ENCODE results near the gene SUMF1. TPM values are rescaled to one million over a fixed set of nuclear protein-coding genes. Genes with fewer than 3 reads are reported as not detected.

SUMF1 gene
- total and polyA plus RNA-seq, 4 donors: 13.0 to 34.2 (median 23.5) TPM

- TF ChIP-seq FOXA2 (IDR thresholded peaks at IDR 0.05) (peak; percentile 44), NR2F2 (IDR thresholded peaks at IDR 0.05) (no peak), JUND (IDR thresholded peaks at IDR 0.05) (no peak), MAX (IDR thresholded peaks at IDR 0.05) (peak; percentile 44), GABPA (IDR thresholded peaks at IDR 0.05 in 1 of 2, conservative IDR thresholded peaks at IDR 0.05 in 1 of 2) (no peak), YY1 (IDR thresholded peaks at IDR 0.05) (peak; percentile 75), HNF4G (IDR thresholded peaks at IDR 0.05) (no peak), HNF4A (conservative IDR thresholded peaks at IDR 0.05) (peak in 1 of 2 donors; percentile 46), RAD21 (IDR thresholded peaks at IDR 0.05) (peak in 1 of 2 donors; percentile 22), SP1 (IDR thresholded peaks at IDR 0.05) (peak; percentile 19)
Measured at GRCh38 chr3:4322635-4323034, 144.4 kb downstream of the SUMF1 start (continued).

GRCh38 chr3:4321732-4322131 lies 145.3 kb downstream of the SUMF1 start:
- H3K9ac ChIP-seq (ENCODE audit: low read depth in 1 of 2, low read length in 2 of 2): no peak overlapping the region
- WGBS: 92% methylated on average over 1 of the region's 1 CpG
- H3K27me3 ChIP-seq (ENCODE audit: control insufficient read depth in 4 of 4, insufficient read depth in 4 of 4, low read length in 3 of 4): no peaks in the 10 kb centered on the region
- H3K27ac ChIP-seq (ENCODE audit: low read depth in 1 of 2, low read length in 2 of 2): no peak overlapping the region
- H3K4me1 ChIP-seq (ENCODE audit: control insufficient read depth in 4 of 4, insufficient read depth in 4 of 4, low read length in 3 of 4): peaks cover 8 to 18% (median 12%) of the 10 kb centered on the region in 4 donors
- no peak overlapping the region for H3K4me3 ChIP-seq (ENCODE audit: low read depth in 1 of 3, low read length in 3 of 3)
- TF ChIP-seq SP1 (IDR thresholded peaks at IDR 0.05): no peak
- no peak for TF ChIP-seq MAX (IDR thresholded peaks at IDR 0.05)
- no peak for TF ChIP-seq TAF1 (conservative IDR thresholded peaks at IDR 0.05)
- no peak for TF ChIP-seq RXRA (IDR thresholded peaks at IDR 0.05)
- no peak for TF ChIP-seq EGR1 (IDR thresholded peaks at IDR 0.05; ENCODE audit: low read depth in 2 of 2)
- H3K9me3 ChIP-seq (ENCODE audit: control insufficient read depth in 4 of 4, low read length in 3 of 4): no peaks in the 10 kb centered on the region
- DNase-seq (ENCODE audit: low spot score): no peak
- H3K36me3 ChIP-seq (ENCODE audit: control insufficient read depth in 4 of 4, insufficient read depth in 3 of 4, low read depth in 1 of 4, low read length in 3 of 4): peaks cover 0 to 3% (median under 1%) of the 10 kb centered on the region in 4 donors

GRCh38 chr3:4320096-4320911 lies 146.8 kb downstream of the SUMF1 start:
- Histone ChIP-seq H3K4me1 (ENCODE audit: control insufficient read depth in 4 of 4, insufficient read depth in 4 of 4, low read length in 3 of 4) (peaks cover 7 to 18% (median 12%) of the 10 kb centered on the region in 4 donors), H3K36me3 (ENCODE audit: control insufficient read depth in 4 of 4, insufficient read depth in 3 of 4, low read depth in 1 of 4, low read length in 3 of 4) (peaks cover 0 to 4% (median 2%) of the 10 kb centered on the region in 4 donors)

More at GRCh38 chr3:4320096-4320911, 146.8 kb downstream of the SUMF1 start:
- Histone ChIP-seq H3K4me3 (ENCODE audit: low read depth in 1 of 3, low read length in 3 of 3) (no peak overlapping the region), H3K27ac (ENCODE audit: low read depth in 1 of 2, low read length in 2 of 2) (no peak overlapping the region), H3K9me3 (ENCODE audit: control insufficient read depth in 4 of 4, low read length in 3 of 4) (no peaks in the 10 kb centered on the region), H3K9ac (ENCODE audit: low read depth in 1 of 2, low read length in 2 of 2) (no peak overlapping the region), H3K27me3 (ENCODE audit: control insufficient read depth in 4 of 4, insufficient read depth in 4 of 4, low read length in 3 of 4) (no peaks in the 10 kb centered on the region)
- TF ChIP-seq CTCF (IDR thresholded peaks at IDR 0.05; ENCODE audit: low read depth, low read length, missing input control): no peak
- no peak for TF ChIP-seq ATF3 (IDR thresholded peaks at IDR 0.05)
- TF ChIP-seq ZBTB33 (IDR thresholded peaks at IDR 0.05): no peak
- TF ChIP-seq MAX (IDR thresholded peaks at IDR 0.05): no peak
- TF ChIP-seq NR2F2 (IDR thresholded peaks at IDR 0.05): no peak
- no peak for TF ChIP-seq GABPA (IDR thresholded peaks at IDR 0.05 in 1 of 2, conservative IDR thresholded peaks at IDR 0.05 in 1 of 2)
- no peak for TF ChIP-seq JUND (IDR thresholded peaks at IDR 0.05)
- no peak for TF ChIP-seq EGR1 (IDR thresholded peaks at IDR 0.05; ENCODE audit: low read depth in 2 of 2)
- TF ChIP-seq HNF4A (conservative IDR thresholded peaks at IDR 0.05): no peak
- no peak for TF ChIP-seq FOXA2 (IDR thresholded peaks at IDR 0.05)
- TF ChIP-seq TAF1 (conservative IDR thresholded peaks at IDR 0.05): no peak
- TF ChIP-seq HNF4G (IDR thresholded peaks at IDR 0.05): no peak
- no peak for TF ChIP-seq YY1 (IDR thresholded peaks at IDR 0.05)
- TF ChIP-seq REST (IDR thresholded peaks at IDR 0.05): no peak
- DNase-seq (ENCODE audit: low spot score): no peak
